ENCODE results near the gene CD28.

Gene CD28

GRCh38 chr2:203719456-203720410, 13.3 kb downstream of the CD28 start:
- no peak for DNase-seq

- DNase-seq = no peak
Observed at GRCh38 chr2:203720915-203721672, 14.7 kb downstream of the CD28 start.

GRCh38 chr2:203721781-203722300, 15.4 kb downstream of the CD28 start:
- DNase-seq = no peak

- no peak for DNase-seq
Observed at GRCh38 chr2:203722411-203722810, 16.0 kb downstream of the CD28 start.

GRCh38 chr2:203728321-203728720, 21.9 kb downstream of the CD28 start:
- DNase-seq = no peak

GRCh38 chr2:203730076-203730729, 23.8 kb downstream of the CD28 start:
- DNase-seq = no peak

- peak in 1 of 2 experiments; percentile 6 for DNase-seq
Observed at GRCh38 chr2:203730883-203731282, 24.4 kb downstream of the CD28 start.

- peak; percentile 51 to 72 for DNase-seq
Observed at GRCh38 chr2:203732092-203732952, 25.9 kb downstream of the CD28 start.

- DNase-seq = peak; percentile 13 to 56
Observed at GRCh38 chr2:203732953-203733510, 26.6 kb downstream of the CD28 start.

GRCh38 chr2:203733684-203734083, 27.2 kb downstream of the CD28 start:
- DNase-seq = no peak

- DNase-seq = no peak
Observed at GRCh38 chr2:203734276-203734983, 28.0 kb downstream of the CD28 start.

- no peak for DNase-seq
Observed at GRCh38 chr2:203737360-203737759, 30.9 kb downstream of the CD28 start.

GRCh38 chr2:203739351-203739750, 32.9 kb downstream of the CD28 start:
- no peak for DNase-seq

- DNase-seq = no peak
Observed at GRCh38 chr2:203740871-203741281, 34.4 kb downstream of the CD28 start.

GRCh38 chr2:203741566-203741965, 35.1 kb downstream of the CD28 start:
- no peak for DNase-seq

- DNase-seq = peak in 1 of 2 experiments; percentile 26
Observed at GRCh38 chr2:203743441-203743981, 37.1 kb downstream of the CD28 start.

GRCh38 chr2:203744091-203744490, 37.7 kb downstream of the CD28 start:
- no peak for DNase-seq

- no peak for DNase-seq
Observed at GRCh38 chr2:203745267-203745666, 38.8 kb downstream of the CD28 start.

- no peak for DNase-seq
Observed at GRCh38 chr2:203748331-203749126, 42.1 kb downstream of the CD28 start.

All from NCI-H524 (cell line).